Activated CD4-positive, alpha-beta T cell treated with anti-CD3 and anti-CD28 coated beads for 48 hours (primary cell): ENCODE measurements around the gene CRABP2.

ENCODE experiments used
- DNase-seq: peaks from one replicate; pipeline ENCODE4 v3.0.0-alpha.2; 2020

The CRABP2 gene

DNA sequence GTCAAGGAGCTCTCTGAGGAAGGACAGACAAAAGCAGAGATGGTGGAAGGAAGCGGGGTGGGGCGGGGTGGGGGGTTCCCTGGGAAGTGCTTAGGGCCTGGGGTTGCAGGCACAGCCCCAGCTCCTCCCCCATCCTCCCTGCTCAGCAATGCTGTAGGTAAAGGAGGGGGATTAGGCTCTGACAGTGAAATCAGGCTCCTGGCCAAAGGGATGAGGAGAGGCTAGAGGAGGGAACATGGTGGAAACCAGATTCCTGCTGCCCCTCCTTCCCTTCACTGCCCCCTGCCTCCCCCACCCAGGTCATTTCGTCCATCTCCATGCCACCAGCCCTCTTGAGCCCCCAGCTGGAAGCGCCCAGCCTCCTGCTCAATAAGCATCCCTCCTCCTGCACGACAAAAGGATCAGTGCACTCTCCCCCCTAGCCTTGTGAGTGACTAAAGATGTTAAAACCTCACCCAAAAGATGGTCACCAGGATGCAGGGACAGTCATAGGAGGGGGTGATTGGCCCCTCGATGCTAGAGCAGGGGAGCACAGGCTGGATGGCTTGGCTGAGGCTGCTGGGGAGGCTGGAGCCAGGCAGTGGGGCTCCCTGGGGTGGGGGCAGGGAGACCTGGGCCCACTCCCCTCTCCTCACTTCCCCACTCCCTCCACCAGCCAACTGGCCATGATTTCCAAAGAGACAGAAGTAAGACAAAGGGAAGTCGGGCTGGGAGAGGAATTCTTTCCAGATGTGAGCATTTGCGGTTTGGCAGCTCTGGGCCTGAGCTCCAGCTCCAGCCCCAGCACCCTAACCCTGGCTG lies 2.2 kb upstream of the CRABP2 start:
- no peak for DNase-seq

DNA sequence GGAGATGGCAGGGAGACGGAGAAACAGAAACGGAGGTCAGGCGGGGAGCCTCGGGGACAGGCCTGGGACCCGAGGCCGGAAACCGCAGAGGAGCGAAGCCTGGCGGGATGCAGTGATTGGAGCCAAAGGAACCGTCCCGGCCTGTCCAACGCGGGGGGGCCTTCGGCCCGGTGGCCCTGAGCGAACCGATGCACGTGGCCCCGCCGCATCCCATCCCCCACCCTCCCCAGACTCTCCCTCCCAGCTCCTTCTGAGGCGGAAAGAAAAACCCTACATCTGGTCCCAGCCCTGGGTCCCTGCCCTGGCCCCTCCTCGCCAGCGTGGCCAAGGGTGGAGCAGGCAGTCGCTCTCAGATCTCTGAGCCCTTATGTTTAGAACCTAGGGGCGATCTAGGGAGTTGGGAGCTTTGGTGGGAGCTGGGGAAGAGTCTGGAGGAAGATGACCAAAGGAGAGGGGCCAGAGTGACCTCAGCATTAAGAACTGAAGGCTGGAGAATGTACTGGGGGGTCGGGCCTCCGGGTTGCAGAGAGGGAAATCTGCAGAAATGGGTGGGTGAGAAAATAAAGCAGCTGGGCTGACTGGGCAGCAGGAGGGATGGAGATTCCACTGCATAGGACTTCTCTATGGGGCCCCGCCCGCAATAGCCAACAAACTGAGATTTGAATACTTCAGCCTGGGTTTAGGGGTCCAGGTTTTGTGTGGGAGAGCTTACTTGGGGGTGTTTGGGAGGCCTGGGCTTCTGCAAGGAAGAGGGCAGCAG lies 1.5 kb upstream of the CRABP2 start:
- DNase-seq, result no peak

DNA sequence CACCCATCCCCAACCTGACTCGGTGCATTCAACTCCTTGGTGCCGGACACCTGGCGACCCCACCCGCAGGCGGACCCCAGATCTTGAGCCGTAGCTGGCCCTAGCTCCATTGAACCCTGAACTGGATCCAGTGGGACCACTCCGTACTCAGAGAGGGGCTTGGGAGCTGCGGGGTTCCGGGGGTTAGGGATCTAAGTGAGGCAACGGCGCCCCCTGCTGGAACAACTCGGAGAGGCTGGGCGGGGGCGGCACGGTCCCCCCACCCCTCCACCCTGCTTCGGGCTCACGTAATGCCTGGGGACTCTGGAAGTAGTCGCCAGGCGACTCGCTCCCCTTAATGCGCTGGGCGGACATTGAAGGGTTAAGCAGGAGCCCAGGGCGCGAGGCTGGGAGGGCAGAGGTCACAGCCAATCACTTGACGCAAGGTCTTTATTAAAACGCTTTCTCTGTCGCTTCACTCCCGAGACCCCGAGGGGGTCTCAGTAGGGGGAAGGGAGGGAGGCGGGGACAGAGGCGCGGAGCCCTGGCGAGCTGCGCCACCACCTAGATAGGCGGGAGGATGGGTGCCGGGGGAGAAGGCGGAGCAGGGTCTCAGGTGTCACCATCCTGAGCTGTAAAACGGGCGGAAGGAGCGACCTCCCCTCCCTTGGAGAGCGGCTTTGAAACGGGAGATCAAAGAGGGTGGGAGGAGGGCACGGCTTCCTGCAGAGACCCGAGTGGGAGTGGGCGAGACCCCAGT lies 704 bp upstream of the CRABP2 start:
- peak; percentile 83 for DNase-seq

DNA sequence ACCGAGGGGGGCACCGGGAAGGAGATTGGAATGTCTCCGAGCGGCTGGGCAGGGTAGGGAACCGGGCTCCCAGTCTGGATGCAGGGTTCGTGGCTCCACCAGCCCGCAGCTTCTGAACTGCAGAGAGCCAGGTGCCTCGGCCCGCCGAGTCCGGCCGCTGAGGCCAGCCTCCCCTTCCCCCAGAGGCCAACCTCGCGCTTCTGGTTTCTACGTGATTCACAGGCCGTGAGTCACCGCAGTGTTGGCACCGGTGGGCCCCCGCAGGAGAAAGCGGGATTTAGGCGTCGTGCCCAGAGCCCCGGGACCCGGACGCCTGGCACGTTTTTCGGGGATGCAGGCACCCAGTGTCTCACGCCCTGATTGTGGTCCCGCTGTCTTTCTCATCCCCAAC lies 458 bp downstream of the CRABP2 start:
- DNase-seq, result peak; percentile 71

DNA sequence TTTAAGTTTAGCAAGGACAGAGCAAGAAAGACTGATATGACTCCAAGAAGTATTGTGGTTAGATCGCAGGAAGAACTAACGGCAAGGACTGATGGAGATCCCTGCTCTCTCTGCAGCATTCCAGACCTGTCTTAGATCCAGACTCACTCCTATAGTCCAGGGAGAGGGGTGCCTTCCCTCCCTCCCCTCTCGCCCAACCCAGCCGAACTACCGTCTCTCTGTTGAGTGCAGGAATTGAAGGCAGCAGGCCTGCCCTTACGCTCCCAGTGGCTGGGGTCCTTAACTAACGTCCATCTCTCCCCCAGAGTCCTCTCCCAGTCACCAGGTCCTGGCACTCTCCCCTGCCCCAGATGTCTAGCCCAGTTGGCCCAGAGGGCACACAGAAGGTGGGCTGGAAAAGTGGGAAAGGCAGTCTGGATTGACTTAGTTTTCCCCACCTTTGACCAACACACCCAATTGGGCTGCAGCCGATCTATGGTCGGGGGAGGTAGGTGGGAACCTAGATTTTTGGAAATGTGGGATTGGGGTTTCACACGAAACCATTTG lies 1.1 kb downstream of the CRABP2 start:
- no peak for DNase-seq

DNA sequence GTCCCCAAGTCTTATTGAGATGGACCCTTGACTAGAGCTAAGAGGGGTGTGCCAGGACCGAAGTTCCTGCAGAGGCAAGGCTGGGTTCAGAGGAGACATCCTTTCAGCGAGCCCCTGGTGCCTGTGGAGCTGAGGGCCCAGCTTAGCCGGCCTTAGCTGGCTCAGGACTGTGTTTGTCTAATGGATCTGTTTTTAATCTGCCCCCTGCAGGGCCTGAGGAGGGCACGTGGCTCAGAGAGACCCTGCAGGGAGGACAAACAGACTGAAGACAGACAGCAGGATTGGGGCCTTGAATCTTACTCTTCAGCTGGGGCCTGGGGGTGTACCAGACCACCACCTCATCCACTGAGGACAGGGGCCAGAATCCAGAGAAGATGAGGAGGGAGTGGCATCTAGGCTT lies 1.6 kb downstream of the CRABP2 start:
- DNase-seq, result no peak

DNA sequence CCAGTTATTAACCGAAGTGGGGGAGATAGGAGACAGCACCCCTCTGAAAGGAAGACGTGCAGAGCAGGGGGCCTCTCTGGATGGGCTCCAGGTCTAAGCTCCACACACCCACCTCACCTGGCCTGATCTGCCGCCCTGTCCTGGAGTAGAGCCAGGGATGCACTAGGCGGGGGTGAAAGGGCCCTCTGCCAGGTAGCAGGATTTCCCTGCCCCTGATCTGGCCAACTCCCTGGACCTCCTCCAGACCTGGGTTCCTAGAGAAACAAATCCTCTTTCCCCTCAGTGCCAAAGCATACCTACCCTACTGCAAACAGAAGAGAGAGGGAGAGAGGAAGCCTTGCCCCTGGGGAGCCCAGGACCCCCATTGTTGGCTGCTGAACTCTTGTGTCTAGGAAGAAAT lies 2.0 kb downstream of the CRABP2 start:
- no peak for DNase-seq

DNA sequence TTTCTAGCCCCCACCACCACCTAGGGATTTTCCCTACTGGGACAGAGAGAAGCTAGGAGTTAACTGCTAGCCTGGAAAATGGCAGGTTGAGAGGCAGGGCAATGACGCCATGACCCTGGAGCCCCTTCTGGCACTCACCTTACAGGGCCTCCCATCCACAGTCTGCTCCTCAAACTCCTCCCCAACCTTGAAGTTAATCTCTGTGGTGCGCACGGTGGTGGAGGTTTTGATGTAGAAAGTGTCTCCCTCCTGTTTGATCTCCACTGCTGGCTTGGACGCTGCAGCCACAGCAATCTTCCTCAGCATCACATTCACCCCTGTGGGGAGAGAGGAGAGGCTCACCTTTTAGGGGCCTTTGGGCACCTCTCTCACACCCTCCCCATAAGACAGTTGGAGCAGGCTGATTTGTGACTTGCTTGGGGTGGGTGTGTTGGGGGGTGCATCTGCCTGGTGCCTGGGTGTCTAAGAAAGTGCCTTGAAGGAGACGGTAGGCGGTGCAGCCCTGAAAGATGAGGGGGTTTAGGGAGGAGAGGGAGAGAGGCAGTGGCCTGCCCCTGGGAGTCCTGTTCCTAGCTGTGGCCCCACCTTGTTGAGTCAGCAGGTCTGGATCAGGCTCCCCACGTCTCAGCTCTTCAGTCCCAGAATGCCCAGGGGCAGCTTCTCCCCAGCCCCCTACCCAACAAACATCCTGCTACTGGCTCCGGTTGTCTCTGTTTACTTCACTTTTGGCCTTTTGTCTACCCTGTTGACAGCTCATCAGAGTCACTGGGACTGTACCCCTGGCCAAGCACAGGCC lies 4.4 kb downstream of the CRABP2 start:
- DNase-seq, result no peak

DNA sequence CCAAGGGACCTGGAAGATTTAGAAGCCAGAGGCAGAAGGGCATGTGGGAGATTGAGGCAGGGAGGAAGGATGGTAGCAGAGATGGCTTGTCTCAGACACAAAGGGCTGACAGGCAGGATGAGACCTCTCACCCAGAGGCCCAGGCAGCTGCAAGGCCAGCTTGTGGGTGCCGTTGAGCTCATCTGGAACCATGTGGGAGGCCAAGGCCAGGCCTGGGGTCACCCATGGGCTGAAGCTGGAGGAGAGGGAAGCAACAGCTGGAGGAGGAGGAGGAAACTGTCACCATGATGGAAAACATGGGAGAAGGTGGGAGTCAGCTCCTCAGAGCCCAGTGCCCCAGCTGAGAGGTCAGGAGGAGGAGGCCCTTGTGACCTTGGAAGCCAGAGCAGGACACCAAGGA lies 6.4 kb downstream of the CRABP2 start:
- DNase-seq, result no peak

DNA sequence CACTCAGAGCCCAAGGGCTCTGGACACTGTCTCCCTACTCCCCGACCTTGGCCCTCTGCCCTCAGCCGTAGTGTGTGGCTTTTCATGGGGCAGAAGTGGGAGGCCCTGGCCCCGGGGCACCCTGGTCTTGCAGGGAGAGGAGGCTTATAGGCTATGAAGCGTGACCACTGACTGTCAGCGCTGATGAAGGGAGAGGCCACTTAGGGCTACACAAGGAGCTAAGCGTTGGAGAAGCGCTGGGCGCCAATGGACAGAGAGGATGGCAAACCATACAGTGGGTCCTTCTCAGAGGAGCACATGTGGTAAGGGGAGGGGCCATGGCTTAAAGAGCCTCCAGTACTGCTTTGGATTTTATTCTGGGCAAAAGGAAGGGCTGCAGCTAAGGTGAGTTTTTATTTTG lies 7.9 kb downstream of the CRABP2 start:
- no peak for DNase-seq

DNA sequence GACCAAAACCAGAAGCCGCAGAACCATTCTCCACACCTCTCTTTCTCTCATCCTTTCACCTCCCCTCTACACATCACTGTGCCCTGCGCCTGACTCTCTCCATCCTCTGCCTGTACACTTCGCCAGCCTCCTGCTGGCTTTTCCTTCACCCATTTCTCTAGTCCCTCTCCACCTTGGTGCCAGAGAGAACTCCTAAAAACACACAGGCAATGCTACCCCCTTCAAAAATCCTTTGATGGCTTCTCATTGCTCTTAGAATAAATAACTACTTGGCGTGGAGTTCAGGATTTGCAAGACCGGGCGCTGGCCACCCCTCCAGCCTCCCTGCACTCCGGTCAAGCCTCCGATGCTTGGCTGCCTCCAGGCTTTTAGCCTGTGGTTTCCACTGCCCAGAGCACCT lies 8.6 kb downstream of the CRABP2 start:
- DNase-seq, result no peak

DNA sequence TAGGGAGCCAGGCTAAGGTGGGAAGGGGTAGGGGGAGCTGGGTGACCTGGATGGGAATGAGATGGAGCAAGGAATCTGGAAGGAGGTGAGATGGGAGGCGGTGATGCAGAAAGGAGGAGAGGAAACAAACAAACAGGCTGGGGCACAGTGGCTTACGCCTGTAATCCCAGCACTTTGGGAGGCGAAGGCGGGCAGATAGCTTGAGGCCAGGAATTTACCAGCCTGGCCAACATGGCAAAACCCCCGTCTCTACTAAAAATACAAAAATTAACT lies 10.8 kb downstream of the CRABP2 start:
- DNase-seq, result no peak

DNA sequence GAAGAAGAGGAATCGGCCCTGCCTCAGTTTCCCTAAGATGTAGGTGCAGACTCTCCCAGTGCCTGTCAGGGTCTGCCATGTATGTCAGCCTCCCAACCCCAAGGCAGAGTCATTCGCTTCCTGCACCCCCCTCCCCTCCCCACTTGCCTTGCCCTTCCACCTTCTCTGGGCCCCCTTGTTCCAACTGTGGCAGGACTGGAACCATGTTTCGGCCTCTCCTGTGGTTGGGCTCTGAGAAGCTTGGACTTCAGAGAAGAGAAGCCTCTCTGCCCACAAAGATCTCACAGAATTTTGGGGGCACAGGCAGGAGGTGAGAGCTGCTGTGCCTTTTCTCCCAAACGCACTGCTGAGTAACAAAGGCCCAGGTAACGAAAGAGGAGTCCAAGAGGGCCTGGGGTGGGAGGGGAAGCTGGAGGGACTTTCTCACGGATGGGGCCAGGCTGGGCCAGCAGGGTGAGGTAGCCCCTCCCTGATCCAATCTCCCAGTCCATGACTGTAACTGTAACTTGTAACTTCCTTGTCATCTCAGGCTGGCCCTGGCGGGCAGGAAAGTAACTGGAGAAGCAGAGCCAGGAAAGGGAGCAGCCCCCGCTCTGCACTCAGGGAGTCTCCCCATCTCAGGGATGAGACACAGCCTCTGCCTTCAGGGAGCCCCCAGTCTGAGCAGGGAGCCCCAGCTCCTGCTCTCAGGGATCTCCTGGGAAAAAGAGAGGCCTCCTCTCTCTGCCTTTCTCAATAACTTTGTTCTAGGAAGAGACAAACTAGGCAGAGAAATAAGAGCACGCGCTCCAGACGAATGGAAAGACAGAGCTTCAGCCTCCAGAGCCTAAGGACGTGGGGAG lies 11.3 kb downstream of the CRABP2 start:
- no peak for DNase-seq

DNA sequence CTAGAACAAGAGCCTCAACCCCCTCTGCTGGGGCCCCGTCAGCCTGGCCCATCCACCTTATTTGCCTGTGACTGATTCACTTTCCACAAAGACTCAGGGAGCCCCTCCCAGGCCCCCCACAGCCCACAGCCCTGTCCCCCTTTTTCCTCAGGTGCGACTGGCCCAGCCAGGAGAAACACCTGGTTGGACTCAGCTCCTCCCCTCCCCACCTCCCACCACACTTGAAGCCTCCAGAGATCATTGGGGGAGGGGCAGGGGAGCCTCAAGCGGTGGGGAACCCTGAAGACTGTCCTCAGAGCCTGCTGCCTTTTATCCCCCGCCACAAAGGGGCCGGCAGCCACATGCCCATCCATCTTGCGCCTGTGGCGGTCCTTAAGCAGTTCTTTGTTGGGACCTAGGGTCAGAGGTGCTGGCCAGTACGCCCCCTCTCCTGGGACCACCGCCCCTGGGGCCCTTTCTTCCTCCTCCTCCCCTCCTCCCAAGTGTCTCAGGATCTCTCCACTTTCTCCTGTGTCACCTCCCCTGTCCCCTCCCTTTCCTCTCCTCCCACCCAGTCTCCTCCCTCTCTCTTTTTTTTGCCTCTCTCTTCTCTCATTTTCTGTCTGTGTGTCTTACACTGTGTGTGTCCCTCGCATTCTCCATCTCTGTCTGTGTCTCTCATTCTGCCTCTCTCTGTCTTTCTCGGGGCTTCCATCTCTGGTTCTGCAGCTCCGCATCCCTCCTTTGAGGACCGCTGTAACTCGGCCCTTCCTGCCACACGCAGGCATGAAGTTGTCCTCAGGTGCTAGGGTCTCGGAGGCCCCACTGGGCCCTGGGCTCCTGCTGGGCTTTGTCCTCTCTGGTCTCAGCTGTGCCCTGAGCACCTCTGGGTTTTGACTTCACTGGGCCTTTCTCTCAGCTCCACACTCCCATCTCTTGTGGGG lies 12.2 kb downstream of the CRABP2 start:
- DNase-seq, result no peak

DNA sequence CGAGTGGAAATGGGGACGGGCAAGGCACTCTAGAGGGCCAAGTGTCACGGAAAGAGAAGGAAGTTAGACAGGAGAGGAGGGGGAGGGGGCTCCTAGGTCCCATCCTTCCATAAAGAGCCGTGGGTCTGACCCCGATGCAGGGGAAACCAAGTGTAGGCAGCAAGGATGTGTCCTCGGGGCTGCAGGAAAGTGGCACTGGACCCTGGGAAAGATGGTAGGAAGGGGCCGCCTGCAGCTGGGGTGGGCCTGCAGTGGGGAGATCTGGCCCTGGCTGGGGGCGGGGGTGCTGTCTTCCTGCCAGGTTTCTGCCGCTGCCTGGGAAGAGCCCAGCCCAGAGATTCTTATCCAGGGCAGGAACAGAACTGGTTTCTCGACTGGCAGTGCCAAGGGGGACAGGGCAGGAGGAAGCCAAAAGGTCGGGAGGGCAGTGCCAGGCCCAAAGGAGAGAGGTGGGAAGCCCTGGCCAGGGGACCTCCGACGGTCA lies 12.9 kb downstream of the CRABP2 start:
- DNase-seq, result no peak

DNA sequence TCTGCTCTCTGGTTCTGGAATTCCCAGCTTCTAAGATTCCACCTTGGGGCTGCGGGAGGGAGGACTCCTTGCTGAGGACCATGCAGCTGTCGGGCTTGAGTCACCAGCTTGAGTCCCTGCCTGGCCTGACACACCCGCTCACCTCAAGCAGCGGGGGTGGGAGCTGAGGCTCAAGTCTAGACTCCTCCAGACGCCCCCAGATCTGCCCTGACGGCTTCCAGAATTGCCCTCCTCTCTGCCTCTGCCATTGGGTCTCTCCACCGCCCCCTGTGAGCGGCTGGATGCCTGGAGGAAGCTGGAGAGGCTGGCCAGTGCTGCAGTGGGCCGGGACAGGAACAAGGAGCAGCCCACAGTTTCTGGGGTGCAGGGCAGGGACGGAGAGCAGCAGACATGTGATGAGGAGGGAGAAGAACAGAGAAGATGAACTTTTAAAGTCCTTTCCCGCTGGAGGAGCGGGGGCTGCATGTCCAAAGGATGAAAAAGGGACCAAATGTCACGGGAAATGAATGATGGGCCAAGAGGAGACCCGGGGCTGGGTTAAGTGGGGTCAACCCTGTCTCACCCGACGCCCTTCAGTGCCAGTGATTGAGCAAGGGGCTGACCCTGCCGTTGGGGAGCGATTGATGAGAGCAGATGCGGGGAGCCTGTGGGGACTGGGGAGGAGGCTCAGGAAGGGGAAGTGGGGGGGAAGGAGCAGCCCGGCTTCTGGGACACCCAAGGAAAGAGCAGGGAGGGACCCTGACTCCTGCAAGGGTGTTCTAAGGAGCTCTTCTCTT lies 13.5 kb downstream of the CRABP2 start:
- DNase-seq, result no peak

DNA sequence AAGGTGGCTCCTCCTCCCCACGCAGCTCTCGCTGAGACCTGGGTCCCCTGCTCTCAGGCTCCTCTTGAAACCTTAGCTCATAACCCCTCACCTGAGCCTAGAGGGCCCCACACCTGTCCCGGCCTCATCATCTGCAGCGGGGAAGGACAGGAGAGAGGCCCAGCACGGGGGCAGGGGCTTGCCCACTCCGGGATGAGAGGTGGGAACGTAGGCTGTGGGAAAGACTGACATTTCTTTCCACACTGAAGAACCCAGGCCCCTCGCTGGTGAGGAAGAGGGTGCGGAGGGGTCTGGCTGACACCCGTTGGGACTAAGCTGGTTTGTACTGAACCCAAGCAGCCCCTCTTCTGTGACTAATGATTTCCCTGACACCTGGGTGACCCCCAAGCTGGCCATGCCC lies 14.2 kb downstream of the CRABP2 start:
- DNase-seq, result no peak

DNA sequence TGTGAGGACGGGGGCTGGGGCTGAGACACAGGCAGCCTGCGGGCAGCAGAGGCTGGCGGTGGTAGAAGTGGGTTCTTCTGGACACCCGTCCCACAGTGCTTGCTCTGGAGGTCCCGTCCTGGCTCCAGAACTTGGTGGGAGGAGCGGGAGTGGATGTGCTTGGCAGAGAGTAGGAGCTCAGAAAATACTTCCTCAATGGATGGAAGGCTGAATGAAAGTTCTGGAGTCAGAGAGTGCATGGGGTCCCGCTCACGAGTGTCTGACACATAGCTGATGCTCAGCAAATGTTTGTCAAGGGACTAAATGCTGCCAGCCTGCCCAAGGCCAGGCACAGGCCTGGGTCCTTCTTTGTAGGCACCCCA lies 14.7 kb downstream of the CRABP2 start:
- DNase-seq, result no peak

DNA sequence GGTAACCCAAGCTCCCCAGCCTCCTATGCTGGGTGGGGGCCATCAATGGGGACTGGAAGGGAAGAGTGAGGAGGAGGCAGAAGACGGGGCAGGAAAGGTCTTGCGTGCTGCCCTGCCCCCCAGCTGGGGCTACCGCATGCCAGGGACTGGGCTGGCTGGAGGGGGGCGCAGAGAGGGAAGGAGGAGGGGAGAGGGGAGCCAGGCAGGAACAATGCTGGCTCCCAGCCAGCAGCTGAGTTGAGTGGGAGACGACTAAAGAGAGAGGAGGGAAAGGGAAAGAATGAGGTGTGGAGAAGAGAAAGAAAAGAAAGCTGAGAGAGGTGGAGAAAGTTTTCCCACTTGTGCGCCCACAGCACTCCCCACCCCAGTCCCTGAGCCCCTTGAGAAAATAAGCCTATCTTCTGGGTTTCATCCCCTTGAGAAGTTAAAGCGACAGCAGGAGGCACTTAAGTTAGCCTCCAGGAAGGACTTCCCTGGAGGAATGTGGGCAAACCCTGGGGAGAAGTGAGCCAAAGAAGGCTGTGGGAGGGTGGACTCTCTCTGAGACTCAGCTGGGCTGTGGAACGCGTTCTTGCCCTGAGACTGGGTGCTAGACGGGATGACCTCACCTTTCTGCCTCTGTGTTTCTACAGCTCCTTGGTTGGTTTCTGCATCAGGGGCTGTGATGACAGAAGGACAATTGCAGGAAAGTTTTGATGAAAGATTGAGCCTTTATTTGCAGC lies 15.3 kb downstream of the CRABP2 start:
- DNase-seq, result no peak
